A549 (cell line): Measurements from ENCODE around the gene CAP2. TPM values are rescaled to one million over a fixed set of nuclear protein-coding genes. Genes with fewer than 3 reads are reported as not detected.

ENCODE experiments used
- ATAC-seq, 2 experiments: fragments of 200-7000 bp in 1 of 2; fragments of >200 bp in 1 of 2; cut with Nextera tagmentation in 1 of 2; cut with Tn5 transposase in 1 of 2; 3 replicates each; pipeline versions ENCODE4 v1.8.0 to v1.9.1; 2018 to 2020; ENCODE audit warnings: mild to moderate bottlenecking in 1 of 2, moderate library complexity in 1 of 2
- CTCF ChIA-PET: fragments of 300-600 bp; sonication (Branson Sonifier 250); formaldehyde crosslinking; extraction: SDS; loops from one replicate; lab custom pipeline; 2021; ENCODE audit warnings: antibody characterized with exemption, inconsistent platforms; lab: Yijun Ruan, JAX
- POLR2A ChIA-PET: fragments of 350-600 bp; formaldehyde crosslinking; extraction: SDS; loops from one replicate; lab custom pipeline; 2021; ENCODE audit warnings: antibody characterized with exemption, inconsistent platforms; lab: Yijun Ruan, JAX
- DNase-seq, 2 experiments: peaks; one replicate each; pipeline versions ENCODE4 v3.0.0 to v3.0.0-alpha.2; 2011 to 2016; ENCODE audit warnings: low read depth in 1 of 2, low spot score in 1 of 2
- FAIRE-seq: peaks from 2 replicates; lab custom pipeline; 2011; peaks lifted over from hg19 to GRCh38; lab: Jason Lieb, UNC
- H3K27ac ChIP-seq, 2 experiments: fragments of >200 bp; sonication (Bioruptor Twin); formaldehyde crosslinking; 3 replicates each; pipeline ENCODE4 v1.5.1; 2016 to 2017
- H3K4me1 ChIP-seq: fragments of >200 bp; sonication (Bioruptor Twin); formaldehyde crosslinking; 3 replicates; pipeline ENCODE4 v1.6.1; 2016
- H3K4me2 ChIP-seq: fragments of >200 bp; sonication (Bioruptor Twin); formaldehyde crosslinking; 3 replicates; pipeline ENCODE4 v1.6.1; 2016
- H3K4me3 ChIP-seq: fragments of >200 bp; sonication (Bioruptor Twin); formaldehyde crosslinking; 3 replicates; pipeline ENCODE4 v1.5.1; 2016
- H3K9me3 ChIP-seq: fragments of >200 bp; sonication (Bioruptor Twin); formaldehyde crosslinking; 3 replicates; pipeline ENCODE4 v1.6.1; 2016
- BCL3 ChIP-seq: fragments of >200 bp; sonication (Bioruptor Twin); formaldehyde crosslinking; IDR thresholded peaks from 3 replicates; pipeline ENCODE4 v1.6.1; 2016
- CHD2 ChIP-seq: fragments of 150-350 bp; IDR thresholded peaks from 2 replicates; pipeline ENCODE4 v1.6.1; 2014; ENCODE audit warnings: low read length; ENCODE audit not compliant: partially characterized antibody
- CTCF ChIP-seq: fragments of >200 bp; sonication (Bioruptor Twin); formaldehyde crosslinking; IDR thresholded peaks from 3 replicates; pipeline ENCODE4 v1.5.1; 2016
- EHF ChIP-seq: fragments of 250-450 bp; sonication (Bioruptor Pico); IDR thresholded peaks from 2 replicates; pipeline ENCODE4 v1.5.0; 2020; ENCODE audit warnings: mild to moderate bottlenecking
- ESRRA ChIP-seq: fragments of 150-350 bp; IDR thresholded peaks from 2 replicates; pipeline ENCODE4 v1.6.1; 2014; ENCODE audit warnings: mild to moderate bottlenecking, low read length, borderline replicate concordance
- FOSB ChIP-seq: fragments of 250-450 bp; sonication (Bioruptor Pico); IDR thresholded peaks from 2 replicates; pipeline ENCODE4 v1.5.0; 2020; ENCODE audit warnings: mild to moderate bottlenecking, moderate library complexity
- HES2 ChIP-seq: fragments of >200 bp; sonication (Bioruptor Twin); formaldehyde crosslinking; IDR thresholded peaks from 2 replicates; pipeline ENCODE4 v1.6.1; 2016
- HEYL ChIP-seq: fragments of 250-450 bp; sonication (Bioruptor Pico); IDR thresholded peaks from 2 replicates; pipeline ENCODE4 v1.8.0; 2021; ENCODE audit warnings: mild to moderate bottlenecking, moderate library complexity
- HMGXB4 ChIP-seq: fragments of 250-450 bp; sonication (Bioruptor Pico); IDR thresholded peaks from 2 replicates; pipeline ENCODE4 v1.5.0; 2021; ENCODE audit warnings: mild to moderate bottlenecking, moderate library complexity, borderline replicate concordance
- HOXA7 ChIP-seq: fragments of 250-450 bp; sonication (Bioruptor Pico); IDR thresholded peaks from 2 replicates; pipeline ENCODE4 v1.5.0; 2020; ENCODE audit warnings: mild to moderate bottlenecking, moderate library complexity
- HOXB5 ChIP-seq: fragments of 250-450 bp; sonication (Bioruptor Pico); IDR thresholded peaks from 2 replicates; pipeline ENCODE4 v1.5.0; 2020; ENCODE audit warnings: mild to moderate bottlenecking, moderate library complexity
- JUN ChIP-seq, 2 experiments: fragments of >200 bp; sonication (Bioruptor Twin); formaldehyde crosslinking; IDR thresholded peaks; 2 replicates in 1 of 2; 3 replicates in 1 of 2; pipeline ENCODE4 v1.6.1; 2016 to 2017
- KDM1A ChIP-seq: fragments of 200-600 bp; sonication (generic); IDR thresholded peaks from 2 replicates; pipeline ENCODE4 v1.6.1; 2016; ENCODE audit warnings: low read depth, mild to moderate bottlenecking
- MAZ ChIP-seq: fragments of 150-350 bp; IDR thresholded peaks from 2 replicates; pipeline ENCODE4 v1.6.1; 2014; ENCODE audit warnings: antibody characterized with exemption, low read depth, low read length, borderline replicate concordance
- PBX3 ChIP-seq: IDR thresholded peaks from 2 replicates; pipeline ENCODE4 v1.6.1; 2012
- POLR2A ChIP-seq: IDR thresholded peaks from 2 replicates; pipeline ENCODE4 v1.6.1; 2012; ENCODE audit warnings: mild to moderate bottlenecking, low read length
- RAD21 ChIP-seq, 2 experiments: fragments of >200 bp in 1 of 2; sonication (Bioruptor Twin) in 1 of 2; formaldehyde crosslinking in 1 of 2; IDR thresholded peaks in 1 of 2; conservative IDR thresholded peaks in 1 of 2; 2 replicates in 1 of 2; 3 replicates in 1 of 2; pipeline ENCODE4 v1.6.1; 2012 to 2018; ENCODE audit warnings: inconsistent platforms in 1 of 2
- RARB ChIP-seq: fragments of 250-450 bp; sonication (Bioruptor Pico); IDR thresholded peaks from 2 replicates; pipeline ENCODE4 v1.8.0; 2021; ENCODE audit warnings: mild to moderate bottlenecking, moderate library complexity
- RCOR1 ChIP-seq: fragments of 150-350 bp; IDR thresholded peaks from 2 replicates; pipeline ENCODE4 v1.6.1; 2014; ENCODE audit warnings: antibody characterized with exemption, low read length, low read depth
- REST ChIP-seq: fragments of 200-600 bp; sonication (generic); IDR thresholded peaks from 2 replicates; pipeline ENCODE4 v1.6.1; 2016; ENCODE audit warnings: antibody characterized with exemption, mild to moderate bottlenecking, moderate library complexity
- RNF2 ChIP-seq: fragments of 200-600 bp; sonication (generic); IDR thresholded peaks from 2 replicates; pipeline ENCODE4 v1.6.1; 2016; ENCODE audit warnings: low read depth, mild to moderate bottlenecking, antibody characterized with exemption, moderate library complexity, borderline replicate concordance
- TFCP2L1 ChIP-seq: fragments of 250-450 bp; sonication (Bioruptor Pico); IDR thresholded peaks from 2 replicates; pipeline ENCODE4 v1.5.0; 2021; ENCODE audit warnings: mild to moderate bottlenecking
- TP53 ChIP-seq: fragments of 250-450 bp; sonication (Bioruptor Pico); IDR thresholded peaks from 2 replicates; pipeline ENCODE4 v1.5.0; 2021; ENCODE audit warnings: mild to moderate bottlenecking, moderate library complexity
- USF2 ChIP-seq: fragments of 450-650 bp; IDR thresholded peaks from 2 replicates; pipeline ENCODE4 v1.6.1; 2014; ENCODE audit warnings: antibody characterized with exemption
- ZC3H11A ChIP-seq: fragments of 450-650 bp; IDR thresholded peaks from 2 replicates; pipeline ENCODE4 v1.6.1; 2014; ENCODE audit warnings: antibody characterized with exemption, mild to moderate bottlenecking
- ZSCAN20 ChIP-seq: fragments of 250-450 bp; sonication (Bioruptor Pico); IDR thresholded peaks from 2 replicates; pipeline ENCODE4 v1.8.0; 2022; ENCODE audit warnings: mild to moderate bottlenecking, moderate library complexity
- WGBS: methylation state at CpG from one replicate; pipeline ENCODE4 v1.1.6; 2017; ENCODE audit errors: missing lambda C conversion rate; 5-methylcytosine and 5-hydroxymethylcytosine counted together
- polyA minus RNA-seq: library from RNA; depleted of rRNA, polyadenylated mRNA; stranded (reverse); fragments of >200 nt; gene quantifications from 2 replicates; pipeline ENCODE4 v1.2.3, GENCODE V29; 2011; rRNA and poly(A)+ RNA removed
- polyA plus RNA-seq, 4 experiments: library from polyadenylated mRNA; depleted of rRNA in 3 of 4; stranded (reverse); fragments of >200 nt; fragmentation: RNase III in 1 of 4; extraction: RNeasy Plus Mini Kit Qiagen cat#74134 plus additional on column Dnase treatment in 1 of 4; gene quantifications; 2 replicates in 3 of 4; 3 replicates in 1 of 4; pipeline ENCODE4 v1.2.3, GENCODE V29; 2011 to 2017

Gene CAP2
- polyA plus RNA-seq (2011; rRNA removed), result 38.1 and 43.3 TPM in 2 replicates
- polyA plus RNA-seq (2012; cell fraction: cytosol; rRNA removed), result 15.8 and 18.2 TPM in 2 replicates
- polyA plus RNA-seq (2012; cell fraction: nucleus; rRNA removed), result 12.3 and 16.1 TPM in 2 replicates
- 26.0 to 30.7 TPM (median 27.2 TPM) in 3 replicates for polyA plus RNA-seq (2017; fragmentation: RNase III; extraction: RNeasy Plus Mini Kit Qiagen cat#74134 plus additional on column Dnase treatment)
- 16.8 and 20.0 TPM in 2 replicates for polyA minus RNA-seq

GRCh38 chr6:17392978-17393891 is at the start of gene CAP2:
TSS of gene CAP2 (plus strand) at chr6:17393595. CDS start at chr6:17421556, 27,961 bp downstream.
- POLR2A ChIA-PET, result interaction anchor here (0.6 to 1.9 kb wide), 9 partner anchors 12 to 853 kb away, joined by 3 to 8 read pairs (median 5); partner anchors contain the start of gene RBM24
- CTCF ChIA-PET, result interaction anchor here (1.1 kb wide), 1 partner anchor 111 kb away, joined by 3 read pairs; no protein-coding TSS in a partner anchor
- TF ChIP-seq JUN (IDR thresholded peaks at IDR 0.05) (peak in 1 of 2 experiments; percentile 32; a peak in 1 of 5 replicates), TP53 (CRISPR knock-in tag) (no peak), KDM1A (no peak), RARB (CRISPR knock-in tag) (no peak), EHF (no peak), MAZ (no peak), TFCP2L1 (no peak), HEYL (CRISPR knock-in tag) (no peak), HOXA7 (CRISPR knock-in tag) (no peak), ZSCAN20 (CRISPR knock-in tag) (no peak), RAD21 (conservative IDR thresholded peaks at IDR 0.05 in 1 of 2, IDR thresholded peaks at IDR 0.05 in 1 of 2) (peak in 1 of 2 experiments; percentile 19; a peak in 2 of 5 replicates), RCOR1 (no peak), USF2 (no peak), POLR2A (peak; percentile 16; the same call in 1 of the 2 replicates), FOSB (CRISPR knock-in tag) (no peak), ESRRA (no peak), HES2 (no peak), CHD2 (no peak), RNF2 (no peak), HMGXB4 (CRISPR knock-in tag) (no peak), CTCF (no peak), HOXB5 (no peak), BCL3 (no peak; the same call in 2 of the 3 replicates), ZC3H11A (no peak), REST (no peak), PBX3 (peak; percentile 53; the same call in 1 of the 2 replicates)

More at GRCh38 chr6:17392978-17393891, at the start of gene CAP2:
- peak; percentile 92 to 98 for ATAC-seq
- Histone ChIP-seq H3K27ac (peak within 1 kb of the TSS; percentile 99 to 100), H3K4me1 (peaks cover 19% of the 10 kb centered on the region), H3K4me2 (peak within 1 kb of the TSS; percentile 78), H3K9me3 (no peaks in the 10 kb centered on the region), H3K4me3 (peak within 1 kb of the TSS; percentile 85)
- no peak for FAIRE-seq
- peak; percentile 58 to 62 for DNase-seq
- WGBS, result 6% methylated on average over 9 of the region's 42 CpGs
